Astrocyte (in vitro differentiated cells and primary cell): ENCODE measurements around the gene ALX4. TPM values are rescaled to one million over a fixed set of nuclear protein-coding genes. Genes with fewer than 3 reads are reported as not detected.

Source experiments
- DNase-seq: peaks from one replicate; pipeline ENCODE4 v3.0.0-alpha.2; 2010; ENCODE audit warnings: low read depth
- FAIRE-seq: peaks from 2 replicates; lab custom pipeline; 2011; peaks lifted over from hg19 to GRCh38; lab: Jason Lieb, UNC
- H2AFZ ChIP-seq: 2 replicates; pipeline ENCODE4 v1.6.0; 2012; ENCODE audit warnings: low read depth, low read length, inconsistent platforms
- H3K27ac ChIP-seq: 2 replicates; pipeline ENCODE4 v1.5.1; 2011; ENCODE audit warnings: low read depth, low read length, inconsistent platforms
- H3K27me3 ChIP-seq: 2 replicates; pipeline ENCODE4 v1.6.0; 2011; ENCODE audit warnings: low read length, inconsistent platforms; ENCODE audit not compliant: insufficient read depth
- H3K36me3 ChIP-seq: 2 replicates; pipeline ENCODE4 v1.5.1; 2011; ENCODE audit warnings: low read length, inconsistent platforms; ENCODE audit not compliant: insufficient read depth
- H3K4me1 ChIP-seq: 2 replicates; pipeline ENCODE4 v1.5.1; 2011; ENCODE audit warnings: low read length, inconsistent platforms; ENCODE audit not compliant: insufficient read depth
- H3K4me2 ChIP-seq: 2 replicates; pipeline ENCODE4 v1.6.0; 2012; ENCODE audit warnings: low read length, inconsistent platforms
- H3K4me3 ChIP-seq: 2 replicates; pipeline ENCODE4 v1.5.1; 2011; ENCODE audit warnings: low read depth, mild to moderate bottlenecking, low read length, inconsistent platforms; ENCODE audit not compliant: insufficient read depth
- H3K79me2 ChIP-seq: 2 replicates; pipeline ENCODE4 v1.6.0; 2012; ENCODE audit warnings: mild to moderate bottlenecking, low read length, inconsistent platforms; ENCODE audit not compliant: insufficient read depth
- H3K9ac ChIP-seq: 2 replicates; pipeline ENCODE4 v1.6.0; 2012; ENCODE audit warnings: mild to moderate bottlenecking, low read length, inconsistent platforms
- H3K9me3 ChIP-seq: 2 replicates; pipeline ENCODE4 v1.5.1; 2012; ENCODE audit warnings: low read depth, mild to moderate bottlenecking, low read length, inconsistent platforms; ENCODE audit not compliant: insufficient read depth
- H4K20me1 ChIP-seq: 2 replicates; pipeline ENCODE4 v1.6.0; 2012; ENCODE audit warnings: low read length, inconsistent platforms; ENCODE audit not compliant: insufficient read depth
- H3K27ac Mint-ChIP-seq: one replicate; pipeline ENCODE4 v1.8.0; 2021; ENCODE audit warnings: mild to moderate bottlenecking, mixed read lengths; ENCODE audit not compliant: unreplicated experiment
- H3K27me3 Mint-ChIP-seq: one replicate; pipeline ENCODE4 v1.8.0; 2021; ENCODE audit warnings: low read depth, mixed read lengths; ENCODE audit not compliant: unreplicated experiment
- H3K36me3 Mint-ChIP-seq: one replicate; pipeline ENCODE4 v1.8.0; 2021; ENCODE audit warnings: low read depth, mixed read lengths; ENCODE audit not compliant: unreplicated experiment
- H3K4me1 Mint-ChIP-seq: one replicate; pipeline ENCODE4 v1.8.0; 2021; ENCODE audit warnings: low read depth, mixed read lengths; ENCODE audit not compliant: unreplicated experiment
- H3K4me3 Mint-ChIP-seq: one replicate; pipeline ENCODE4 v1.8.0; 2021; ENCODE audit warnings: mild to moderate bottlenecking, moderate library complexity, mixed read lengths; ENCODE audit not compliant: unreplicated experiment
- H3K9me3 Mint-ChIP-seq: one replicate; pipeline ENCODE4 v1.8.0; 2021; ENCODE audit warnings: mild to moderate bottlenecking, mixed read lengths; ENCODE audit not compliant: unreplicated experiment
- EZH2 ChIP-seq: IDR thresholded peaks from 2 replicates; pipeline ENCODE4 v1.6.1; 2012; ENCODE audit warnings: mild to moderate bottlenecking, low read length, inconsistent platforms; ENCODE audit not compliant: insufficient read depth
- total RNA-seq: library from RNA; stranded (reverse); gene quantifications from 2 replicates; pipeline ENCODE4 v1.2.1, GENCODE V29; 2021
- TF ChIP-seq, protein P1 (sequence below): IDR thresholded peaks from 2 replicates; pipeline ENCODE4 v1.5.1; 2011; ENCODE audit warnings: low read depth, mild to moderate bottlenecking, inconsistent platforms, low read length, moderate library complexity; ENCODE audit not compliant: insufficient read depth

The ALX4 gene
- total RNA-seq, 1 donor from 2014 or later: not detected

DNA sequence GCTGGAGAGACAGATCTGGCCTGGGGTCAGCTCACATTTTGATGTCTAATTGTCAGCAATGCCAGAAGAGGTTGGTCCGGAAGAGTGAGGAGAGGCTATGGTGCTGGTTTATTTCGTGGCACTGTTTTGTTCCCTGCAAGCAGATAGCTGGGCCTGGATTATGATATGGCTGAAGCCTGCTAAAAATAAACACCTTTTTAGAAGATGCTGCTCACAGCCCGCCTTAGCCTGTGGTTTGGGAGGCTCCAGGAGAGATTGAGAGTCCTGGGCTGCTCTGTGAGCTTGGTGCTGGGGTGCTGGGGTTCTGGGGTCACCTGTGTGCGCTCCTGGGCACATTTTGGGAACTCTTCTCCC lies 29.6 kb upstream of the ALX4 start:
- H4K20me1 ChIP-seq: no peaks in the 10 kb centered on the region
- H3K9me3 ChIP-seq: no peaks in the 10 kb centered on the region
- FAIRE-seq (no peak), DNase-seq (no peak)
- H2AFZ ChIP-seq: no peak overlapping the region
- no peak overlapping the region for H3K27ac Mint-ChIP-seq
- no peak overlapping the region for H3K4me2 ChIP-seq
- H3K4me3 Mint-ChIP-seq: no peak overlapping the region
- no peak overlapping the region for H3K4me3 ChIP-seq
- peaks cover 87% of the 10 kb centered on the region for H3K27me3 Mint-ChIP-seq
- no peak for TF ChIP-seq EZH2
- TF ChIP-seq, protein P1, sequence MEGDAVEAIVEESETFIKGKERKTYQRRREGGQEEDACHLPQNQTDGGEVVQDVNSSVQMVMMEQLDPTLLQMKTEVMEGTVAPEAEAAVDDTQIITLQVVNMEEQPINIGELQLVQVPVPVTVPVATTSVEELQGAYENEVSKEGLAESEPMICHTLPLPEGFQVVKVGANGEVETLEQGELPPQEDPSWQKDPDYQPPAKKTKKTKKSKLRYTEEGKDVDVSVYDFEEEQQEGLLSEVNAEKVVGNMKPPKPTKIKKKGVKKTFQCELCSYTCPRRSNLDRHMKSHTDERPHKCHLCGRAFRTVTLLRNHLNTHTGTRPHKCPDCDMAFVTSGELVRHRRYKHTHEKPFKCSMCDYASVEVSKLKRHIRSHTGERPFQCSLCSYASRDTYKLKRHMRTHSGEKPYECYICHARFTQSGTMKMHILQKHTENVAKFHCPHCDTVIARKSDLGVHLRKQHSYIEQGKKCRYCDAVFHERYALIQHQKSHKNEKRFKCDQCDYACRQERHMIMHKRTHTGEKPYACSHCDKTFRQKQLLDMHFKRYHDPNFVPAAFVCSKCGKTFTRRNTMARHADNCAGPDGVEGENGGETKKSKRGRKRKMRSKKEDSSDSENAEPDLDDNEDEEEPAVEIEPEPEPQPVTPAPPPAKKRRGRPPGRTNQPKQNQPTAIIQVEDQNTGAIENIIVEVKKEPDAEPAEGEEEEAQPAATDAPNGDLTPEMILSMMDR: no peak
- H3K36me3 ChIP-seq: no peaks in the 10 kb centered on the region
- no peaks in the 10 kb centered on the region for H3K4me1 Mint-ChIP-seq
- no peaks in the 10 kb centered on the region for H3K9me3 Mint-ChIP-seq
- no peaks in the 10 kb centered on the region for H3K4me1 ChIP-seq
- H3K9ac ChIP-seq: no peak overlapping the region
- no peaks in the 10 kb centered on the region for H3K36me3 Mint-ChIP-seq
- H3K27ac ChIP-seq: no peak overlapping the region
- H3K27me3 ChIP-seq: peaks cover 54% of the 10 kb centered on the region
- H3K79me2 ChIP-seq: no peaks in the 10 kb centered on the region

DNA sequence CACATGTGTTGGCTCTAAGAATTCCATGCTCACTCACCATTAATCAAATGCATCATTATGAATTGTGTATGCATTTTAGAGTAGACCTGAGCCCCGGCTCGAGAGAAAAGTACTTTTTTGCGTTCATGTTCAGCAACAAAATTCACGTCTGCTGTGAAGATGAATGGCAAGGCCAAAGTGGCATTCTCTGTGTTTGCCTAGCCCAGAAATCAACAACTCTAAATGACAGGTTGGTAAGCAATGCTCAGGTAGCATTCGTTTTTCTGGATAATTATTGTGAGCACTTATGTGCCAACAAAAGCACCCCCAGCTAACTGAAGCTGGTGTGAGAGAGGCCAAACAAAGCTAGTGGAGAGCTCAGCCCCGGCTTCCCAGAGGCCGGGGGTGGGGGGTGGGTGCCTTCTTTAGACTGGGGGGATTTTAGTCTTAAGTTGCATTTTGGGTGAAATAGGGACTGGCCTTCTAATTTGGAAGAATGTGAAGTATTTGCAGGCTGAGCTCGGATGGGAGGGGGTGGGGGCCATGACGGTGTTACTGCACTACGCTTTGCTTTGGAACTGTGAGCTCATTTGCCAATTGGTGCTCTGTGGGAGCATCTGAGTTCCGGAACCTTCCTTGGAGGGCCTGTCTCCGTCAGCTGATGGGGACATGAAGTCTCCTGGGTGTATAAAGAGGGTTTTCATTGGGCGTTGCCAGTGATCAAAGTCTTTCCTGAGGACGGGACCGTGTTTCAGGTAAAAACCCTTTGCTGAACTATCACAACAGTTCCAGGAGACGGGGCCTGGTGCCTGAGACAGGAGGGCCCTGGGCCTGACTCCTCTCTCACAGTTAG lies 29.0 kb upstream of the ALX4 start:
- TF ChIP-seq, protein P1: no peak
- no peak for TF ChIP-seq EZH2
- H3K4me2 ChIP-seq: no peak overlapping the region
- H3K4me1 ChIP-seq: no peaks in the 10 kb centered on the region
- H3K27me3 ChIP-seq: peaks cover 60% of the 10 kb centered on the region
- H3K36me3 ChIP-seq: no peaks in the 10 kb centered on the region
- no peaks in the 10 kb centered on the region for H3K9me3 ChIP-seq
- no peaks in the 10 kb centered on the region for H3K36me3 Mint-ChIP-seq
- no peak overlapping the region for H2AFZ ChIP-seq
- no peaks in the 10 kb centered on the region for H3K9me3 Mint-ChIP-seq
- H3K4me3 ChIP-seq: no peak overlapping the region
- no peaks in the 10 kb centered on the region for H3K4me1 Mint-ChIP-seq
- no peak overlapping the region for H3K27ac ChIP-seq
- FAIRE-seq: no peak
- no peak for DNase-seq
- H3K9ac ChIP-seq: no peak overlapping the region
- H4K20me1 ChIP-seq: no peaks in the 10 kb centered on the region
- H3K4me3 Mint-ChIP-seq: no peak overlapping the region
- no peaks in the 10 kb centered on the region for H3K79me2 ChIP-seq
- no peak overlapping the region for H3K27ac Mint-ChIP-seq
- peaks cover 86% of the 10 kb centered on the region for H3K27me3 Mint-ChIP-seq

DNA sequence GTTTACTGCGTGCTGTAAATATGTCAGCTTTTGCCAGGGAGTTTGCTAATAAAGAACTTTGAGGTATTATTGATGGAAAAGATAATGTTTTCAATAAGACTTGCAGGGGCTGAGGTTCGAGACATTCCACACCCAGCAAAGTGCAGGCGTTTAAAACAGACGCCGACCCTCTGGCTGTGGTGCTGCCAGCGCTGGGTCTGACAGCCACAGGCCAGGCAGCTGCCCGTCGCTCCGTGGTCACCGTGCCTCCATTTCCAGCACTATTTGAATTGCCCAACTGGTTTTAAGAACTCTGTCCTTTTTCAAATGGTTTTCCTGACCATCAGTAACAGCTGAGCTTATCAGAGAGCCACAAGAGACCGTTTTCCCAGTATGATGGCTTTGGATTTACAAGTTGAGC lies 28.1 kb upstream of the ALX4 start:
- no peaks in the 10 kb centered on the region for H4K20me1 ChIP-seq
- no peak overlapping the region for H3K4me3 Mint-ChIP-seq
- H3K36me3 ChIP-seq: no peaks in the 10 kb centered on the region
- H3K27me3 ChIP-seq: peaks cover 68% of the 10 kb centered on the region
- H3K4me1 ChIP-seq: no peaks in the 10 kb centered on the region
- no peaks in the 10 kb centered on the region for H3K36me3 Mint-ChIP-seq
- no peak overlapping the region for H3K27ac ChIP-seq
- DNase-seq (no peak), FAIRE-seq (no peak)
- peaks cover 79% of the 10 kb centered on the region for H3K27me3 Mint-ChIP-seq
- no peaks in the 10 kb centered on the region for H3K9me3 ChIP-seq
- H3K4me1 Mint-ChIP-seq: no peaks in the 10 kb centered on the region
- no peak overlapping the region for H3K9ac ChIP-seq
- H3K27ac Mint-ChIP-seq: no peak overlapping the region
- TF ChIP-seq, protein P1: no peak
- TF ChIP-seq EZH2: no peak
- H3K4me3 ChIP-seq: no peak overlapping the region
- H3K9me3 Mint-ChIP-seq: no peaks in the 10 kb centered on the region
- H3K4me2 ChIP-seq: no peak overlapping the region
- no peak overlapping the region for H2AFZ ChIP-seq
- no peaks in the 10 kb centered on the region for H3K79me2 ChIP-seq
